ENCODE measurements around the gene MACROH2A2.

DNA sequence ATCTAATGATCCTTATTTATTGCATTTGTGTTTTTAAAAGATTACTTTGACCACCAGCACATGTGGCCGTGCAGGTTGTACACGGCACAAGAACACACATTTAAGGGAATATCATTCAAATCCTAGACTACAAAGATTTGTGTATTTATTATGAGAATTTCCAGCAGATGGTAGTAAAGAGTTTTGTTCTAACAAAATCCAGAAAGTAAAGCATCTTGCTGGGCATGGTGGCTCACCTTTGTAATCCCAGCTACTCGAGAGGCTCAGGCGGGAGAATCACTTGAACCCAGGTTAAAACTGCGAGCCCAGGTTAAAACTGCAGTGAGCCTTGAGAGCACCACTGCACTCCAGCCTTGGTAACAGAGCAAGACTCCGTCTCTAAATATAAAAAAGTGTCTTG lies 31.5 kb downstream of the MACROH2A2 start:
- TF ChIP-seq, protein P1, sequence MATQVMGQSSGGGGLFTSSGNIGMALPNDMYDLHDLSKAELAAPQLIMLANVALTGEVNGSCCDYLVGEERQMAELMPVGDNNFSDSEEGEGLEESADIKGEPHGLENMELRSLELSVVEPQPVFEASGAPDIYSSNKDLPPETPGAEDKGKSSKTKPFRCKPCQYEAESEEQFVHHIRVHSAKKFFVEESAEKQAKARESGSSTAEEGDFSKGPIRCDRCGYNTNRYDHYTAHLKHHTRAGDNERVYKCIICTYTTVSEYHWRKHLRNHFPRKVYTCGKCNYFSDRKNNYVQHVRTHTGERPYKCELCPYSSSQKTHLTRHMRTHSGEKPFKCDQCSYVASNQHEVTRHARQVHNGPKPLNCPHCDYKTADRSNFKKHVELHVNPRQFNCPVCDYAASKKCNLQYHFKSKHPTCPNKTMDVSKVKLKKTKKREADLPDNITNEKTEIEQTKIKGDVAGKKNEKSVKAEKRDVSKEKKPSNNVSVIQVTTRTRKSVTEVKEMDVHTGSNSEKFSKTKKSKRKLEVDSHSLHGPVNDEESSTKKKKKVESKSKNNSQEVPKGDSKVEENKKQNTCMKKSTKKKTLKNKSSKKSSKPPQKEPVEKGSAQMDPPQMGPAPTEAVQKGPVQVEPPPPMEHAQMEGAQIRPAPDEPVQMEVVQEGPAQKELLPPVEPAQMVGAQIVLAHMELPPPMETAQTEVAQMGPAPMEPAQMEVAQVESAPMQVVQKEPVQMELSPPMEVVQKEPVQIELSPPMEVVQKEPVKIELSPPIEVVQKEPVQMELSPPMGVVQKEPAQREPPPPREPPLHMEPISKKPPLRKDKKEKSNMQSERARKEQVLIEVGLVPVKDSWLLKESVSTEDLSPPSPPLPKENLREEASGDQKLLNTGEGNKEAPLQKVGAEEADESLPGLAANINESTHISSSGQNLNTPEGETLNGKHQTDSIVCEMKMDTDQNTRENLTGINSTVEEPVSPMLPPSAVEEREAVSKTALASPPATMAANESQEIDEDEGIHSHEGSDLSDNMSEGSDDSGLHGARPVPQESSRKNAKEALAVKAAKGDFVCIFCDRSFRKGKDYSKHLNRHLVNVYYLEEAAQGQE (IDR thresholded peaks at IDR 0.05; ENCODE audit: insufficient read depth in 1 of 2, low read depth in 2 of 2, low read length in 1 of 2) = no peak
- TF ChIP-seq POLR2AphosphoS5 (IDR thresholded peaks at IDR 0.05; ENCODE audit: low read depth, low read length) (no peak), CTCF (IDR thresholded peaks at IDR 0.05) (no peak), SIN3A (IDR thresholded peaks at IDR 0.05; ENCODE audit: borderline replicate concordance, insufficient read depth, low read depth, low read length) (no peak)
